Fibroblast of skin of left quadriceps (primary cell): ENCODE results near the gene SUSD4.

ENCODE experiments used
- DNase-seq, 2 experiments: peaks; one replicate each; pipeline ENCODE4 v3.0.0-alpha.2; 2013; ENCODE audit warnings: low read depth in 2 of 2

SUSD4 gene

DNA sequence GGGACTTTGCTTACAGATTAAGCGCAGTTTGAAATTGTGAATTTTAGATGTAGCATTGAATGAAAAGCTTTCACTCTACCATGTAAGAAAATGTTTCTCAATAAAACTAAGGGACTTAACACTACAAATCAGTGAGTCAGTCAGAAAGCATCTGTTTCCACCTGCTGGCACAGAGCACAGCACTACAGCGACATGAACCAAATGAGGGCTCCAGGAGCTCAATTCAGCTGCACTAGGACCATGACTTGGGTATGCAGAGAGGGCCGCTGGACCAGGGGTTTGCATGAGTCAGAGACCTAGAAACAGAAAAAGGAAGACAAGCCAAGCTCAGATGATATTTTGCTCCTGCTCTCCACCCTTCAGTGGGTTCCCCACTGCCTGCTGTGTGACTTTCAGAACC lies 5.2 kb downstream of the SUSD4 start:
- no peak for DNase-seq

DNA sequence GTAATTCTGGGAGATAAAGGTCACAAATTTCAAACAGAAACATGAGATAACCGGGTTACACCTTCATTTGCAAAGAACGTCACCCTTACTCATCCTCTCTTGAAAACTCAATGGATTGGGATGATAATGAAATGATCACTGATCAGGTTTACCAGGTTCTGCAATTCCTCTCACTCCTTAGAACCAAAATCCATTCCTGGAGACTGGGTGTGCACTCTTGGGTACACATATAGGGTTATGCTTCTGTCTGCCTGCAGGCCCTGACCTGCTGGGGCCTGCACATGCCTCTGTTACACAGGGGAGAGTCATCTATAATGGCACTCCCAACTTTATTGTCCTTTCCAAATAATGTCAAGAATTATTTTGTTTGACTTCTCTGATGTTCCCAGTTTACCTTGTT lies 8.3 kb downstream of the SUSD4 start:
- DNase-seq, result no peak

DNA sequence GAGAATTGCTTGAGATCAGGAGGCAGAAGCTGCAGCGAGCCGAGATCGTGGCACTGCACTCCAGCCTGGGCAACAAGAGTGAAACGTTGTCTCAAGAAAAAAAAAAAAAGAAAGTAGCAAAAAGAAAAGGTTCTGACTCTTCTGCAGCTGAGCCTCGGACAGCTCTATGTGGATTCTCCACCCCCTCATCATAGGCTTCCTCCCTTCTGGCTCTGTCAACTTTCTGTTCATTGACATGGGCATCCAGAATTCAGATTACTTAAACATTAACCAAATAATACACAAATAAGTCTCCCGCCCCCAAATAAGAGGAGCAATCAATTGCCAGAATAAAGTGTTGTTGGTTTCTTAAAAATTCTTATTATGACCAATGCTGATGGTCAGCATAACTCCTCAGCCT lies 10.0 kb downstream of the SUSD4 start:
- no peak for DNase-seq

DNA sequence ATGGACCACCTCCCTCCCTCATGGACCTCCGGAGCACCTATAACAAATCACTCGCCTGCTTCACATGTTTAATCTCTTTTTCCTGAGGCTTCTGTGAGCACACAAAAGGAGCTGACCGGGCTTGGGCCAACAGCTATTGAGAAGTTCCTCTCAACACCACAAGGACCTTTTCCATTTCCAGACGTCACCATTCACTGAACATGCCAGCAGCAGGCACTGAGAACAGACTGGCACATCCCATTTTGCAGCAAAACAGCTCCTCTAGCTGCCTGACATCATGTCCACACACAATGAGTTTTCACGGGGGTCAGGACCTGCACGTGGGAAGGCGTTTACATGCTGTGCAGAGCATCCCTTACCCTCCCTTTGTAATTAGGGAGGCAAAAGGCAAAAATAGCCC lies 11.0 kb downstream of the SUSD4 start:
- no peak for DNase-seq

DNA sequence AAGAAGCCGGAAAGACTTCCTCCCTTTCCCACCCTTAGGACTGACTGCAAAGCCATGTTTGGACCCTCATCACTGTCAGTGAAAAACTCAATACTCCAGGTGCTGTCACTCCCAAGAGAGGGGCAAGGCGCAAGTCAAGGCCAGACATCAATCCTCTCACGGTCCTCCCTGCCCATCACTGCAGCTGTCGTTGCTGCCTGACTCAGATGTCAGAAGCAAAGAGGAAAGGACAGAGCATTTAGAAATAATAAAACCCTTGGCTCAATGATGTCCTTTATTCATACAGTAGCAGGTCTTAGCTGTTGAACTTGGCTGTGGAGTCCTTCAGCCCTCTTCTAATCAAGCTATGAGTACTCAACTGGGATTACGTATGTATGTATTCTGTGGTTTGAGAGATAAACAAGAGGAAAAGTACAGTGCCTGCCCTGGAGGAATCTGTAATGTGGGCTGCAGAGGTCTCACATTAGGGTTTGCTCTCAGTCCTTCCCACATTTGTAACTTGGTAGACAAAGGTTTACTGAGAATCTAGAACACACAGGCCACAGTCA lies 13.5 kb downstream of the SUSD4 start:
- no peak for DNase-seq

DNA sequence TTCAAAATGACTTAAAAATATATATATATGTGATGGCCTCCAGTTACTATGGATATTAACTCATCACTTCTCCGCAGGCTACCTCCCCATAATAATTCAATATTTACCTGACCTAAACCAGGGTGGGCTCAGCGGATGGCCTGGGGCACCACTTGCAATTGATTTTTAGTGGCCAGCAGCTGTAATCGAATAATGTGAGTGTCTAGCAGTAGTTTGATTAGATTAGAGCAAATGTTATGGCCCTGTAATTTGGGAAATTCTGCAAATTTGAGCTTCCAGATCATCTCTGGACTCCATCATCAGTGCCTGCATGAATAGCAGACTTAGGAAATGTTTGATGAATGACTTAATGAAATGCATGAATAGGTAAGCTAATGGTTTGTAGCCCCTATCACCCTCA lies 14.7 kb downstream of the SUSD4 start:
- DNase-seq, result no peak

DNA sequence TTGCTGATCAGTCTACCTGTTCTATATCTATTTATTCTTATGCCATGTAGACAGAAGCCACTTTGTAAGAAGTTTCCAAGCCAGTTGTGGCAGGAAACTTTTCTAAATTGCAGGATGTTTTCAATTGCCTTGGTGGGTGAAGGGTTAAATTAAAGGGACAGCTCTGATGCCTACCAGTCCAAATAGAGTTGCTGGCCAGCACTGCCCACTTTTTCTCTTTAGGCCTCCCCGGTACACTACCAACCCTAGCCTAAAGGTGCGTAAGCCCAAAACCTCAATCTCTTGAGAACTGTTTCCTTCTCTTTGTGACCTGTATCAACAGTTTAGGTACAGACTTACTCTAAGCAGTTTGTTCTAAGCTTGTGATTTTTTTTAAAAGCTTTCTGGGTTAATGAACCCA lies 15.5 kb downstream of the SUSD4 start:
- no peak for DNase-seq

DNA sequence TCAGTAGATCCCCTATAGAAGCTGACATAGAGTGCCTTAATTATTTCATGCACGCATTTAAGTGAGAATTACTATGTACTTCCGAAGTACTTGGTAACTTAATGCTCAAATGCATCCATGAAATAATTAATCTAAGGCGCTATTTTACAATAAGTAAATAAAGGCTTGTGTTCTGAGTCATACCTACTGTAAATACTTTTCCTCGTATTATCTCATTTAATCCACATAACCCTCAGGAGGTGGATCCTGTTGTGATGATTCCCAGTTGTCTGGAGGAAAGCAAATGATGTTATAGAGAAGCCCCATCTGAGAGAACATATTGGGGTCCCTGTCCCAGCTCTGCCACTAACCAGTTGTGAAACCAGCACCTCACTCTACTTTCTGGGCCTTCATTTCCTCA lies 16.4 kb downstream of the SUSD4 start:
- no peak for DNase-seq

DNA sequence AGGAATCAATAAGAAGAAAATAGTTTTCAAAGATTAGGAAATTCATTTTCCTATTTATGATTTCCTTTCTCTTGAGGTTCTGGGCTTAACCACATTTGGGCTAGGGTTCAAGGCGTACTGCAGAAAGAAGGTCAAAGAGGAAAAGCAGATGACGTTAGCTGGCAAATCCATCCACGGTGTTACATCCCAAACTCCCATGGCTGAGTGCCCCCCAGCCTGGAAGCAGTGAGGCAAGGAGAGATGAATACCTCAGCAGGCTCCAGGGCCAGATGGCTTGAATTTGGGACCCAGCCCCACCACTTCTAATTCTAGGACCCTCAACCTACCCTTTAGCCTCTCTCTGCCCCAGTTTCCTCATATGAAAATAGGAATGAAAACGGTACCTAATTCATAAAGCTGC lies 17.7 kb downstream of the SUSD4 start:
- DNase-seq, result no peak

DNA sequence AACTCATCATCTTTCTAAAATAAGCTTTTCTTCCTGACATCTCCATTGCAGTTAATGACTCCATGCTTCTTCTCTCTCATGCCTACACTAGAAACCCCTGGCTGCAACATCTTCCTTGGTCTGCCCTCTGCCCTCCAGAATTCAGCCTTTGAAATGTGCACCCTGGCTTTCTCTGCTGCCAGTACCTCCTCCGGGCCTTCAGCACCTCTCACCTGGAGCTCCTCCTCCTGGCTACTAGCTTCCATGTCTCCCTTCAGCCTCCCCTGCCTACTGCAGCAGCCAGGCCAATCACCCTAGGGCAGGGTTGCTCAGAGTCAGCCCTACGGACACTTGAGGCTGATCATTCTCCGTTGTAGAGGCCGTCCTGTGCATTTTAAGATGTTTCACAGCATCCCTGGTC lies 18.3 kb downstream of the SUSD4 start:
- no peak for DNase-seq

DNA sequence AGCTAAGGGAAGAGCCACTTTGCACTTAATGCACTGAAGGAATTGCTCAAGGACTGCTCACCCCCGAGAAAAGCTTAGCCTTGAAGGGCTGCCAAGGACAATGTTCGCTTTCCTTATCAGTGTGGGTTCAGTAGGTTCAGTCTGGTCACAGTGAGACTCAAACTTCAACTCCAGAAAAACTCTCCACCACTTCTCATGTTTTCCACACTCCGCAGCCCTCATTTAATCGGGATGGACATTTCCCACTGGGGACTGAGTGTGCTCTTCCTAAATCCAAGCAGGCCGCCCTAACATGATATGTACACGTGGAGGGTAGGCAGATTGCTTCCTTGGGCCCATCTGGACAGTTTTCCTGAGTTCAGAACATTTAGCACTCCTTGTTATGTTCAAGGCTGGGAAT lies 19.5 kb downstream of the SUSD4 start:
- no peak for DNase-seq

DNA sequence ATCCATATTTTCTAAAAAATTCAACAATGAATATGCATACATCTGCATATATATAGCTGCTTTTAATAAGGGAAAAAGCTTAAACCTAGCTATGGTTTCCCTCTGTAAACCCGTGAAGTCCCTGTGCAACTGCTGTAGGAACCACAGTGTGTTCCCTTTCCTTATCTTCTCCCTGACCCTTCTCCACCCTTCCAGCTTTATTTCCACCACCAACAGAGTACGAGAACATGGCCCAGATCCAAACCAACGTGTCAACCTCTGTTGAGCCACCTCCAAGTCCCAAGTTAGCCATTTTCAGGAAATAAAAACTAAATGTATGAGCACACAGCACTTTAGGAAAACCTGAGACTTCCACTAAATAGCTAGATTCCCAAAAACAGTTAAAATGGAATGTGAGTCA lies 20.3 kb downstream of the SUSD4 start:
- no peak for DNase-seq

DNA sequence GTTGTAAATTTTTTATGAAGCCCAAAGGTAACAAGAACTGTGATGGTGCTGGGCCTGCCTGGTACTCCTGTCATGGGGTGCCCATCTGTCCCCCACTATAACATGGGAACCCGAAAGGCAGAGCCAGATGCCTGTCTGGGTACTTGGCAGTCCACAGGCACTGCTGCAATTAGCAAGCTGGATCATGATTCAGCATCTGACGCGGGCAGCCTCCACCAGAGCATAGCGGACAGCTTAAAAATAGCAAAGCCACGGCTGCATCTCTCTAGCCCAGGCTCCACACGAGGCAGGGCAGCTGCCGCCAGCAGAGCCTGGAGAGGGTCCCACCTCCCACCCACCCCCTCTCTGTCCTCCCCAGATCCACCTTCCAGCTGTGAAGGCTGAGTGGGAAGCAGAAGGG lies 22.9 kb downstream of the SUSD4 start:
- no peak for DNase-seq

DNA sequence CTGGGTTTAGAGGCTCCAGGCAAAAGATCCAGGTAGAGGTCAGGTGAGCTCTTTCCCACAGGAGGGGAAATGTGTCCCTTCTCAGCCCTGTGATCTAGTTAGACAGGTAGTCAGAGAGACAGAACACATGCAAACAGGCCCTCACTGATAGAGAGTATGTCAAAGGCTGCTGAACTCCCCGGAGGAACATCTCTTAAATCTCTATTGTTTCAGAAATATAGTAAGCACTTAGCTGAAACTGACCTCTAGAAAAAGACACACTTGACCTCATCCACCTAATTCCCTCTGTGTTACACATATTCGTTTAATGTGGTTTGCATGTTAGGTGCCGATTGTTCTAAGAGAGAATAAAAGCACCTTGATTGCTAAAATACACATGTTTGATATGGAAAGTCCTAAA lies 23.3 kb downstream of the SUSD4 start:
- DNase-seq, result no peak

DNA sequence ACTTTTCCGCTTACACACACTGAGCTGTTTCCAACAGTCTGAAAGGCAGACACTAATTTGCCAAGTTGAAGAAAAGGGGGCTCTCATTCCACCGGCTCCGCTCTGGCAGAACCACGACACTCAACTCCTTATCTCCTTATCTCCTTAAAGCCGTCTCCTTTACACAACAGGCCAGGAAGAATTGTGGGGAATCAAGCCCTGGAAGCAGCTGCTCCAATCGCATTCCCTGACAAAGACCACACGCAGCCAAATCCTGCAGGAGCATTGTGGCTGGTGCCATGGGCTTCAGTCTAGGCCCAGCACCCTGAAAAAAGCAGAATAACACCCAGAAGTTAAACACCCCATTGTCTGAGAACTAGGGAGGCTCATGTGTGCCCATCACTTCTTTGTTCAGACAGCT lies 24.1 kb downstream of the SUSD4 start:
- DNase-seq, result no peak

DNA sequence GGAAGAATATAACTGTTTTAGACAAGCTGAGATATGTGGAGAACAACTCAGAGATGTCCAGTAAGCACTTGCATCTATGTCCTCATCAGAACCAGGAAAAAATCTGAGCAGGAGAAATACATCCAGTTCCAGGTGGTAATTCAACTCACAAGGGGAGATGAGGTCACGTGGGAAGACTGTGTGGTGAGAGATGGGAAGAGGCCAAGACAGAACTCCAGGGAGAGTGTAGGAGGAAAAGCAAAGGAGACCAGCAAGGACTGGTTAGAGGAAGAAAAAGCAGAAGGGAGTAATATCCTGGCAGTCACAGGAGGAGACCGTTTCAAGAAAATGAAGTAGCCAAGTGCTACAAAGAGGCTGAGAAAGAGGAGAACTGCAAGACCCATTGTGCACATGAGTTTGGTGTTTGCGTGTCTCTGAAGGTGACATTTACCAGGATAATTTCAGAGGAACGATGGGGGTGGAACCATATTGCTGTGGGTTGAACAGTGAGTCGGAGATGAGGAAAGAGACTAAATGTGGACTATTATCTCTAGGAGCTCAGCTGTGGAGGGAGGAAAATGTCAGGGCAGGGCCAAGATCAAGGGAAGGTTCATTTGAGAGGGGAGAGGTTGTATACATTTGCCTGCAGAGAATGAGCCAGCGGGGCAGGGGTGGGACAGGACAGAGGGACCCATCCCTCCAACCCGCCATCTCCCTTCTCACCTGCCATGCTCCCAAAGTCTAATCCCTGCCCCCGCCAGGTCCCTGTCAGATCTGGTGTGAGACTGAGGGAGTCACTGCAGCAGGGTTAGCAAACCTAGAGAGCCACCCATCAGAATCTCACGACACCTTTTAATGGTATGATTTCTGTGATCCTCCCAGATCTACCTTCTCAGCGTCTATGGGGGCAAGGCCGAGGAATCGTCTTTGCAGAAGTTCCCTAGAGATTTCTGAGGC lies 24.9 kb downstream of the SUSD4 start:
- no peak for DNase-seq

DNA sequence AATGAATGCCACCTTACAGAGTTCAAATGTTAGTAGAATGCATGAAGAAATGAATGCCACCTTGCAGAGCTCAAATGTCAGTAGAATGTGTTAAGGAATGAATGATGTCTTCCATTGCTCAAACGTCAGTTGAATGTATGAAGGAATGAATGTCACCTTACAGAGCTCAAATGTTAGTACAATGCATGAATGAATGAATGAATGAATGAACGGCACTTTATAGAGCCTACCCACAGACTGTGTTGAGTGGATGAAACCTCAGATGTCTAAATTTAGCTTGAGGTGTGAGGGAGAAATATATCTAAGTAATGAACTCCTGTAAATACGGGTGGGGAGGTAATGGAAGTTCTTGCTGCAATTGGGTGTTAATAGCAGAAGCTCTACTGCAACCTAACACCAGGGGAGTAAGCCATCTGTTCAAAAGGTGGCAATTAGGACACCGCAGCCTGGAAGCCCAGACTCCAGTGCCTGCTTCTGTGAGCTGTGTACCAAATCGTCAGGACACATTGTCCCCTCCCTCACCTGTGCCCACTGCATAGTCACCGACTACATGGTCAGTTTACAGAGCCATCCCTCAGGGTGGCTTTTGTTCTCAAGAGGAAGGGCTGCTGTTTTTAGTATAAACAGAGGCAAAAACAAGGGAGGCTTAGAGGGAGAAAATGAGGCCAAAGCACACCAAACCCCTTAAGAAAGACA lies 26.7 kb downstream of the SUSD4 start:
- DNase-seq, result no peak

DNA sequence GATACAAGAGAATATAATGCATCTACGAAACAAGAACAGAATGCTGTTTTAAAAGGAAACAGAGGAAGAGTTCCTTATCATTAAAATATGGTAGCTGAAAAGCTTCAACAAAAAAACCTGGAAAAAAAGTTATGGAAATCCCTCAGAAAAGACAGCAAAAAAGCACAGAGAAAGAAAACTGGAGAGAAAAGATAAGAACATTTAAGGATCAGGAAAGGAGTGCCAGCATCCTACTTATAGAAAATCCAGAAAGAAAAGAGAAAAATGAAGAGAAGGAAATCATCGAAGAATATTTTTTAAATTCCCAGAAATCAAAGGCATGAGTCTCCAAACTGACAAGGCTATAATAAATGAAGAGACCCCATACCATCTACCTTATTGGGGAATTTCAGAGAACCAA lies 29.8 kb downstream of the SUSD4 start:
- no peak for DNase-seq

DNA sequence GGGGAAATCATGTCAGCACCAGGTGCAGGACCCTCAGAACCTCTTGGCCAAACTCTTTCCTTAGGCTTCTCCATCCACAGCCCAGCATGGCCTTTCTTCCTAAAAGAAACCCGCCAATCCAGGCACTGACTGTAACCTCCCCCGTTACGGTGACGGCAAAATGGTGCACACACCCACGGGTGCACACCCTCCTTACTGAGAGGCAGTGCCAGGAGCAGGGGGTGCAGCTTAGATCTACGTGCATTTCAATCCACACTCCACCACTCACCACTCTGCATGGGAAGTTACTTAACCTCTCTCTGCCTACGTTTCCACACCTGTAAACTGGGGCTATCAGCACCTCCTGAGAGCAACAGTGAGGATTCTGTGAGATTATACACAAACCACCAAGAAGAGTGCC lies 31.0 kb downstream of the SUSD4 start:
- no peak for DNase-seq

DNA sequence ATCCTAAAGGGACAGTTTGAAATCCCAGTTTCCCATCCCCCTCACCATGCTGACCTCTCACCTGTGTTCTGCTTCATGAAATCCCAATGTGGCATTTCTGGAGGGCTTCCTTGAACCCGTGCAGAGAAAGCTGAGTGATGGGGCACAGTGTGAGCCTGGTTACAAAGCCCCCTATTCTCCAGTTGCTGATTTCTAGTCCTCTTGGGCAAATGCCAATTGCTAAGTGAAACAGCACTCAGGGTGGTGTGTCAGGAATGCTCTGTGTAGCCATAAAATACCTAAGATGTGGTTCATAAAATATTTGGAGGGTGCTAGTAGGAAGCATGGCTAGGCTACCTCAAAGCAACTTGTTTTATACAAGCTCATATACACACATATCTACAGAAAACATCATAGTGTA lies 32.0 kb downstream of the SUSD4 start:
- peak; percentile 40 for DNase-seq

DNA sequence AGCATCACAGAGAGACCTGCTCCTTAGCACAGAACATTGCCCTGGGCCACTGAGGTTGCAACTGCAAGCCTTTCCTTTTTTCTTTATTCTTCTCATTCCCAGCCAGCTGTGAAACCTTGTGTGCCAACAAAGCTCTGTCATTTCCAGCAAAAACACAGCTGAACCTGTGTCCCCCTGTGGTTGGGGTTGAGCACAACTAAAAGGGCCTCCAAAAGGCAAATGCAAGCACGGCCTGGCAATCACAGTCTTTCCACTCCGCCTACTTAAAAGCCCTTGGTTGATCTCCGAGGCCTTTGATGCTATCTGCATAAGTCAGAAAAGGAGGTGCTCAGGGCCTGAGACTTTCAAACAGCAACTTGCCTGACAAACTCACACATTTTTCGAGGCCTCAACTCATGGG lies 32.7 kb downstream of the SUSD4 start:
- DNase-seq, result no peak

DNA sequence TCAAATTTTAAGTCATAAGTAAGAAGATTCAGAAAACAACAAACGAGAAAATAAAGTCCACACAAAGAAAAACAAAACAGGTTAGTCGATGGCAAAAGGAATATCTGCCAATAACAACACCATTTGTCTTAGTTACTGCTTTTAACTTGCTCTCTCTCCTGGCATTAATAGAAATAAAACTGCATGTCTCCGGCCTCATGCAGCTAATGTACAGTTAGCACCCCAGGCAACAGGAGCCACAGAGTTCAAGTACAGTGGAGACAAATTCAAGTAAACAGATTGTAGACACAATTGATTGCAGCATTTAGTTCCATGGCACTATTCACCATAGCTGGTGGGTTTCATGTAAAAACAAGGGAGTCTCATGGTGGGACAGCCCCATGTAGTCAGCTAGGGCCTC lies 33.5 kb downstream of the SUSD4 start:
- no peak for DNase-seq
